Coronary artery (tissue), 2 donors: ENCODE results near the gene FARP2.

Experiments
- DNase-seq: peaks from one replicate; pipeline ENCODE4 v3.0.0-alpha.2; 2017; ENCODE audit warnings: low spot score
- H3K27ac ChIP-seq, 2 donors: fragments of 200-600 bp; sonication (generic); one replicate each; pipeline ENCODE4 v1.5.1; 2016 to 2019
- H3K4me3 ChIP-seq: fragments of 200-600 bp; sonication (generic); 2 replicates; pipeline ENCODE4 v1.5.1; 2016; ENCODE audit warnings: mild to moderate bottlenecking, moderate library complexity
- CTCF ChIP-seq: fragments of 200-600 bp; sonication (generic); IDR thresholded peaks from one replicate; pipeline ENCODE4 v1.5.1; 2019; ENCODE audit warnings: antibody characterized with exemption

FARP2 gene

GRCh38 chr2:241530571-241530970 is 174.5 kb downstream of the FARP2 start:
- H3K4me3 ChIP-seq = no peak overlapping the region
- H3K27ac ChIP-seq = no peak overlapping the region
- no peak for DNase-seq
- TF ChIP-seq CTCF = no peak

- no peak for DNase-seq
- TF ChIP-seq CTCF = no peak
- Histone ChIP-seq H3K27ac (no peak overlapping the region), H3K4me3 (no peak overlapping the region)
Observed at GRCh38 chr2:241531161-241531722, 175.2 kb downstream of the FARP2 start.

GRCh38 chr2:241532168-241532567 is 176.1 kb downstream of the FARP2 start:
- no peak for DNase-seq
- H3K27ac ChIP-seq = no peak overlapping the region
- no peak for TF ChIP-seq CTCF
- H3K4me3 ChIP-seq = no peak overlapping the region

- DNase-seq = no peak
- TF ChIP-seq CTCF = no peak
- H3K4me3 ChIP-seq = no peak overlapping the region
- no peak overlapping the region for H3K27ac ChIP-seq
Observed at GRCh38 chr2:241532733-241533601, 176.9 kb downstream of the FARP2 start.

GRCh38 chr2:241534293-241534692 is 178.2 kb downstream of the FARP2 start:
- no peak overlapping the region for H3K27ac ChIP-seq
- H3K4me3 ChIP-seq = no peak overlapping the region
- TF ChIP-seq CTCF = no peak
- DNase-seq = no peak

- no peak for DNase-seq
- no peak overlapping the region for H3K27ac ChIP-seq
- H3K4me3 ChIP-seq = no peak overlapping the region
- TF ChIP-seq CTCF = no peak
Observed at GRCh38 chr2:241534701-241535375, 178.8 kb downstream of the FARP2 start.
